Medulla oblongata (tissue), 1 donor: ENCODE data around the gene LEKR1.
"Not testable (repeated sequence)": the region's sequence is repeated elsewhere in the genome, so short reads cannot be mapped to it uniquely, and the experiment has no call there.

ENCODE experiments used
- DNase-seq: peaks from one replicate; pipeline ENCODE4 v3.0.0-alpha.2; 2015; ENCODE audit errors: extremely low spot score

Gene LEKR1

GRCh38 chr3:156806698-156807097, 19.5 kb upstream of the LEKR1 start:
- DNase-seq, result no peak

- no peak for DNase-seq
Measured at GRCh38 chr3:156808025-156808424, 18.1 kb upstream of the LEKR1 start.

- no peak for DNase-seq
Measured at GRCh38 chr3:156811089-156811862, 14.9 kb upstream of the LEKR1 start.

- DNase-seq, result no peak
Measured at GRCh38 chr3:156812521-156813335, 13.4 kb upstream of the LEKR1 start.

DNA sequence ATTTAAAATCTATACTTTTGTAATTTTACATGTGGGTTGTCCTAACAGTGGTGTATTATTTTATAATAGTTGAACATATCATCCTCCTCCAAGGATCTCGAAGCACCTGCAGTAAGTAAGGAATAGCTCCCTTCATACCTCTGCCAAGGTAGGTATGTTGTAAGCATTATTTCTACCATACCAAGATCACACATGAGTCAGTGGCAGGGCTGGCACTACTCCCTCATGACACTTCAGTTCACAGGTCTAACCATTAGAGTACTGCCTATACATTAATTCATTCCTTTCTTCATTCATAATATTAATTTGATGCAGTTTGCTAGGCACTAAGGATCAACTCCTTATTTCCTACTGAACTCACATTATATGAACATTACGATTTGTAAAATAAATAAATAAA, 11.9 kb upstream of the LEKR1 start:
- DNase-seq, result no peak

GRCh38 chr3:156816091-156816793, 9.9 kb upstream of the LEKR1 start:
- DNase-seq, result no peak

GRCh38 chr3:156816794-156817645, 9.1 kb upstream of the LEKR1 start:
- DNase-seq, result peak; percentile 64

GRCh38 chr3:156817646-156818272, 8.4 kb upstream of the LEKR1 start:
- peak; percentile 9 for DNase-seq

- no peak for DNase-seq
Measured at GRCh38 chr3:156818273-156818651, 7.9 kb upstream of the LEKR1 start.

DNA sequence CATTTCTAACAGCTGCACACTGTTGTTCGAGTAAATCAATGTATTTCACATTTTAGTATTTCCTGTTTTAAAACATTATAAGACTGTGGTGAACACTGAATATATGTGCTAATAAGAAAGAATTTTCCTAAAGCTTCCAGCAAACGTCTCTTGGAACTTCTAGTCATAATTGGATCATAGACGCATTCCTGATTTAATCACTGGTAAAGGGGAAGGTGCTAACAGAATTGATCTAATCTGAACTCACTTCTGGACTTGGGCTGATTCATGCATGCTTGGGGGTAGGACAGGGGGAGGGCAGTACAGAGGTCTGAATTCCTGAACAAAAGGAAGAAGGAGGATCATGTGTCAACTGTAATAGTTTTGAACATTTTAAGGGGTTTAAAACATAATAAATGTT, 7.3 kb upstream of the LEKR1 start:
- no peak for DNase-seq

GRCh38 chr3:156819842-156820691, 6.1 kb upstream of the LEKR1 start:
- no peak for DNase-seq

DNA sequence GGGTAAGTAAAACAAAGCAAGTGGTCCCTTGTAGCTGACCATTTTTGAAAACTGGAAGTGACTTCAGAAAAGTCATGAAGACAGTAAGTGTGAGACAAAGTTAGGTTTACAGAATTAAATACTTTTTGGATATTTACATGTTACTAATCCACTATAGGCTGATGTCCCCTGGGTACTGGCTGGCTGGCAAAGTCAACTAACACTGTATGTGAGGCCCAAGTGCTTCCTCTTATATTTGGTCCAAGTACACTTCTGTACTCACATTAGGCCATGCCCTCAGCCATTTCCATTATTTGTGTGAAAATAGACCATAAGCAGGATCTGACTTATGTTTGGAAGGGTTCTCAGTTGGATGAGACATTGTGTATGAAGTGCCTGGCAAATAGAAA, 5.5 kb upstream of the LEKR1 start:
- no peak for DNase-seq

DNA sequence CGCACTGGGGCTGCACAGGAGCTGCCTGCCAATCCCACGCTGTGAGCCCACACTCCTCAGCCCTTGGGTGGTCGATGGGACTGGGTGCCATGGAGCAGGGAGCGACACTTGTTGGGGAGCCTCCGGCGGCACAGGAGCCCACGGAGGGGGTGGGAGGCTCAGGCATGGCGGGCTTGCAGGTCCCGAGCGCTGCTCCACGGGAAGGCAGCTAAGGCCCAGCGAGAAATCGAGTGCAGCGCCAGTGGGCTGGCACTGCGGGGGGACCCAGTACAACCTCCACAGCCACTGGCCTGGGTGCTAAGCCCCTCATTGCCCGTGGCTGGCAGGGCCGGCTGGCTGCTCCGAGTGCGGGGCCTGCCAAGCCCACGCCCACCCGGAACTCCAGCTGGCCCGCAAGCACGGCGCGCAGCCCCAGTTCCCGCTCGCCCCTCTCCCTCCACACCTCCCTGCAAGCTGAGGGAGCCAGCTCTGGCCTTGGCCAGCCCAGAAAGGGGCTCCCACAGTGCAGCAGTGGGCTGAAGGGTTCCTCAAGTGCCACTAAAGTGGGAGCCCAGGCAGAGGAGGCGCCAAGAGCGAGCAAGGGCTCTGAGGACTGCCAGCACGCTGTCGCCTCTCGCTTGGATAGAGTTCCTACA, 3.4 kb upstream of the LEKR1 start:
- not testable (repeated sequence) for DNase-seq

- no peak for DNase-seq
Measured at GRCh38 chr3:156825795-156826143, 384 bp upstream of the LEKR1 start.

- peak; percentile 50 for DNase-seq
Measured at GRCh38 chr3:156826896-156827882, 1.0 kb downstream of the LEKR1 start.

DNA sequence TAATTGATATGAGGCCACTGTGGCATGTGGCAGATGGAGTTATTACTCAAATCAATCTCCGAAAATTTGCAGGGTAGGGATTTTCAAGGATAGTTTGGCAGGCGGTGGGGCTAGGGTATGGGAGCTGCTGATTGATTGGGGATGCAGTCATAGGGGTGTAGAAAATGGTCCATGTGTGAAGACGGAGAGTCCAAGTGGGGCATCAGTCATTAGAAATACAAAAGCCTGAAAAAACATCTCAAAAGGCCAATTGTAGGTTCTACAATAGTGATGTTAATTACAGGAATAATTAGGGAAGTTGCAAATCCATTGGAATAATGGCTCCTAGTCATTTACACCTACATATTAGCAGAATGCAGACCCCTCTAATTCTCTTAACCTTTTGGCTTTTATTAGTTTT, 4.9 kb downstream of the LEKR1 start:
- DNase-seq, result no peak

- DNase-seq, result no peak
Measured at GRCh38 chr3:156834435-156834834, 8.3 kb downstream of the LEKR1 start.

- no peak for DNase-seq
Measured at GRCh38 chr3:156834962-156835535, 8.9 kb downstream of the LEKR1 start.
